Stimulated activated CD8-positive, alpha-beta memory T cell treated with anti-CD3 and anti-CD28 coated beads, Interleukin-15, amount 100 ng/mL, for 48 hours (primary cell): ENCODE data around the gene ADRA2B.
A peak's percentile ranks its signal among the peaks of the same experiment; 100 is the strongest.
"Not testable (repeated sequence)": the region's sequence is repeated elsewhere in the genome, so short reads cannot be mapped to it uniquely, and the experiment has no call there.

Experiments used
- DNase-seq, 2 donors: peaks; one replicate each; pipeline ENCODE4 v3.0.0-alpha.2; 2020; ENCODE audit warnings: low read depth in 2 of 2

The ADRA2B gene

DNA sequence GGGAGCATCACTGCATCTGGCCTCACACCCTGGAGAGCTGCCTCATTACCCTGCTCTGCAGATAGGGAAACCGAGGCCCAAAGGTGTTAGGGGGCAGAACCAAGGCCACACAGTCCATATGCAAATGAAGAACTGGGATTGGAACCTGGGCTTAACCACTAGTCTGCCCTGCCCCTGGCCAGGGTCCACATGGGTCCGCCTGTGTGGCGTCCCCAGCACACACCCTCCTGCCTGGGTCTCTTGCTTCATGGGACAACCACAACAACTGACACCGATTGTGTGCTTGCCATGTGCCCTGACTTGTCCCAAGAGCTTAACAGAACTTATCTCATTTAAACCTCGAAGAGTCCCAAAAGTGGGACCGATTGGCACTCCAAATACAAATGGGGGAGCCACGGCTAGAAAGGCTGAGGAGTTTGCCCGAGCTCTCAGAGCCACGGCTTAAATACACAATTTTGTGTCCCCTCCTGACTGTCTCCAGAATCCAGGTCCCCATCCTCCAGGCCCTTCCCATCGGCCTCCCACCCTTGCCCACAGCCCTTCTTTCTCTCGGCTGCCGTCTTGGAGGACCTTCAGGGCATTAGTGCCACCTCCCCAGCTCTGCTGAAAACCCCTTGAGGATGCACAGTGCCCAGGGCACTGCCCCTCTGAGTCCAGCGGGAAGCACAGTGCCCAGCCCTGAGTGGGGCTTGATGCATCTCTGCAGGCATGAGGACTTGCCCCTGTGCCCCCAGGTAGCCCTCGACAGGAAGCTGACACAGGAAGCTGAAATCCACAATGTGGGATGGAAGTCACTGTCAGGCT is 34.6 kb upstream of the ADRA2B start:
- no peak for DNase-seq

GRCh38 chr2:96150007-96150640 is 33.8 kb upstream of the ADRA2B start:
- no peak for DNase-seq

- peak; percentile 98 for DNase-seq
Measured at GRCh38 chr2:96148410-96149217, 32.2 kb upstream of the ADRA2B start.

- no peak for DNase-seq
Measured at GRCh38 chr2:96147593-96148201, 31.3 kb upstream of the ADRA2B start.

DNA sequence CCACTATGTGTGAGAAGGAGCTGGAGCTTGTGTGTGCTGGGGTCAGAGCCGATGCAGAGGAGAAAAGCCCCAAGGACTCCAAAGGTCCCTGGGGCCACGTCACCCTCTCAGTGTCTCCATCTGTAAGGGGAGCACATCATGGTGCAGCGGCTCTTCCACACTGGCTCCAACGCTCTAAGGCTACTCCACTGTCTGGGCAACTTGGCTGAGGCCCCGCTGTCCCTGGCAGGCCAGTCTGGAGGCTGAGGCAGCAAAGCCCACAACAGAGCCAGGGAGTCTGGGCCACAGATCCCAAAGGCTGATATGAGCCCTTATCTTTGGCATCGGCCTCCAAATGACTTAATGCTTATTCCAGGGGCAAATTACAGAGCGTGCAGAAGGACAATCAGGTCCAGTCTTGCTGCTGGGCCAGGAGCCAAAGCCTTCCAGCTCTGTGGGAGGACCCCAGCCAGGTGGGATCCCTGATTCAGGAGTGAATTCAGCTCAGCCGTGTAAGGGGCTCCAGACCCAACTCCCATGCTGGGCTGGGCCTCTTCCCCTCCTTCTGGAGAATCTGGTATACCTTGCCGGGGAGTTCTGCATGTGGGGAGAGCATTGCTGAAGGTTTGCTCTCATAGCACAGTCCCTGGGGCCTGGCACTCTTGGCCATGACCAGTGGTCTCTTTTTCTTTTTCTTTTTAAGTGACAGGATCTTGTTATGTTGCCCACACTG is 30.7 kb upstream of the ADRA2B start:
- no peak for DNase-seq

DNA sequence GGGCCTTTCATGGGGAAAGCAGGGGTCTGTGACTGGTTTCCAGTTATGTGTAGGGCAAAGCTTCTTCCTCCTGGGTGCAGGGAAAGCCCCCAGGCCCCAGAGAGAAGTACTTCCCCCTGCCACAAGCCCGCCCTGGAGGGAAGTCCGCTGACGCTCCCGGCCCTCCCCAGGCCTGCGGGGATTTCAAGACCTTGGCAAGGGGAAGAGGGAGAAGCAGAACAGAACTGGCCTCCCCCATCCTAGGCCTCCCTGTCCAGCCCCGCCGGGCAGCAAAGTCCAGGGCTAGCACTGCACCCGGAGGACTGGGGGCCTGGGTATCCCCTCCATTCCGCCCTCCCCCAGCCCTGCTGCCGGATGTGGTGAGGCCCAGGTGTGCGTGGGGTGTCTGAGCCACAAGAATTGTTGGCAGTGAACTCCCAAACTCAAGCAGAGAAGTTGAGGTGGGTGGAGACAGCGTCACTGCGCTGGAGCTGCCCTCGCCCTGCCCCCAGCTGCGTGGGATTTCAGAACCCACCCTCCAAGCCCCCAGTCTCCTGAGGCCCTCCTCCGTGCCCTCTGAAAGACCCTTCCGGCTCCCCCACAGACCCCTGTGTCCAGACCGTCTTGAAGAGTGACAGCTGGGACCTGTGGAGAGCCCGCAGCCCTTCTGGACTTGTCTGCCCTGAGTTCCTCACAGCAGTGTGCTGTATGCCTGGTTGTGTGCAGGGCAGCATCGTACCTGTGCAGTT is 29.9 kb upstream of the ADRA2B start:
- peak; percentile 88 to 90 for DNase-seq

DNA sequence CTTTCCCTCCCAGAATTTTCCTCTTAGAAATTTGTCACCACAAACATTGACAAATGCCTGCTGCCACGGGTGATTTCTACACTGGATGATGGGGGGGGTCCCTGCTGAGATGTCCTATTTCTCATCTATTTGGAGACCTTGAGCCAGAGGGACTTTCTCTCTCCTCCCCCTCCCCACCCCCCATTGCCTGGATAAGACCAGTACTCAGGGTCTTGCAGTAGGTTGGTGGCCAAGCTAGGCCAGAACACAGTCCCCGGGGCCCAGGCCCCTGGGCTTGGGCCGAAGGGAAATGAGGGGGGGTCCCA is 29.4 kb upstream of the ADRA2B start:
- no peak for DNase-seq

GRCh38 chr2:96145036-96145847 is 28.9 kb upstream of the ADRA2B start, which contains the start of gene DUSP2:
DUSP2 (minus strand) TSS chr2:96145440; CDS start chr2:96145354, 86 bp downstream.
- DNase-seq, result peak; percentile 95

GRCh38 chr2:96144481-96145035 is 28.2 kb upstream of the ADRA2B start:
- DNase-seq, result no peak

DNA sequence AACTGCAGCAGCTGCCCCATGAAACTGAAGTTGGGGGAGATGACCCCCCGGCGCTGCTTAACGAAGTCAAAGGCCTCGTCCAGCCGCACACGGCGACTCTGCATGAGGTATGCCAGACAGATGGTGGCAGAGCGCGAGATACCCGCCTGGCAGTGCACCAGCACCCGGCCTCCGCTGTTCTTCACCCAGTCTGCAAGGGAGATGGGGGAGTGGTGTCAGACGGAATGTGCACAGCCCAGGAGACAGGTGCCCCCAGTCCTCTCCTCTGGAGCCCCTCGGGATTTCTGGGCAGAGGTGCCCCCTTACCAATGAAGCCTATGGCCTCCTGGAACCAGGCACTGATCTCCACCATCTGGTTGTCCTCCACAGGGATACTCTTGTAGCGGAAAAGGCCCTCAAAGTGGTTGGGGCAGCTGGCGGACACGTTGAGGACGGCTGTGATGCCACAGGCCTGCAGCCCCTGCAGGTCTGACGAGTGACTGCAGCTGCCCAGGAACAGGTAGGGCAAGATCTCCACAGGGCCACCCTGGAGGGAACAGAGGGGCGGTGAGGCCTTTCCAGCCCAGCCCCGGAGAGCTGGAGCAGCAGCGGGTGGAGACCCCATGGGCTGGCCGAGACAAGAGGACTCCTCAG is 27.6 kb upstream of the ADRA2B start:
- no peak for DNase-seq

DNA sequence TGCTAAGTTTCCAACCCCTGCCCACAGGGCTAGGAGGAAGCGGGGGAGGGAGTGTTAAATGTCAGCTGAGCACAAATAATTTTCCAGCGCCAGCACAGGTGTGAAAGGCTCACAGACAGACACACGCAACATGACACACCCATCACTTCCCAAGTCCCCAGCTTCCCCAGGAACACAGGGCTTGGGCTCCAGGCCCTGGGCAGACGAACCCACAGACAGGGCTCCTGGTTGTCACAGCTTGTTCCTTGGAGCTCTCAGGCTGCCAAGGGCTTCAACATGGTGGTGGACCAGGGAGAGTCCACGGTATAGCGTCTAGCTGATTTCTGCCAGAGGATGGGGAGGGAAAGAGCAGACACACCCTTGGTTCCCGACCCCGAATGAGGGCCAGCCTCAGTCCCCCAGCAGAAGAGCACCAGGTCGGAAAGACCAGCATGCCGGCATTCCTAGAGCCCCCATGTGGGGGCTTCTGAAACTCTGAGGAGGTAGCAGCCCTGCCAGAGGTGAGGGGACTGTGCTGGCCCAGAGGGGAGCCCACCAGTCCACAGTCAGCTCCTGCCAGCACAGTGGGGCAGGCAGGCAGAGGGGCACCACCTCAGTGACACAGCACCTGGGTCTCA is 27.0 kb upstream of the ADRA2B start:
- no peak for DNase-seq

DNA sequence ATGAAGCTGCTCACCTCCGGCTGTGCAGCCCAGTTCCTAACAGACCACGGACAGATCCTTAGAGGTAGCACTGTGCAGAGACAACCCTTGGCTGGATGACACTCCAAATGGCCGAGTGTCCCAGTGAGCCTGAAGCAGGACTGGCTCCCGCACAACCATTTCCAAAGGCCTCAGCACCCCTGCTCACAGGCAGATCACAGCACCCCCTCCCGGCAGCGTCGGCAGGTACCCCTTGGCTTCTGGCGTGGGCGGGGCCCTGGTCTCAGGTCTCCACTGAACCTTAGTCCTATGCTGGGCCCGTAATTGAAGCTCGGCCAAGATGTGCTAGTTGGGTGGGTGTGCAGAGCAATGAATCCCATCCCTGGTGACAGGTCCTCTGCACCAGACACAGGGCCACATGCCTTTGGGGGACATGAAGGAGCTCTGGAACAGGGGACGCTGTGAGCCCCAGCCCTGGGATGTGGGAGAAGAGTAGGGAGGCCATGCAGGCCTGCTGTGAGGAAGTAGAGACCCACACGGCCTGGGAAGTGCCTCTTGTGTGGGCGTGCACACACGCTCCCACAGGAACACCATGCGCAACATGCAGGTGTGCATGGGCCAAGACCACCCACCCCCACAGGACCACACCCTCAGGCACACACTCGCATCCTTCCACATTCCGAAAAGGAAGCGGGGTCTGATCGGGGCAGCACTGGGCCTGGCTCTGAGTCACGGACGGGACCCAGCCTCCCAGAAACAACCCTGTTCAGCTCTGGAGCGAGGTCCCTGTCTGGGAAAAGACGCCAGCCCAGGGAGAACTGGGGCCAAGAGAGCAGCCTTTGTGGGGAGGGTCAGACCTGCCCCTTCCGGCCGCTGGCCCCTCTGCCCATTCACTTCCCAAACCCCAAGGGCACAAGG is 26.1 kb upstream of the ADRA2B start:
- peak; percentile 76 to 79 for DNase-seq

GRCh38 chr2:96141624-96141967 is 25.2 kb upstream of the ADRA2B start:
- DNase-seq, result not testable (repeated sequence)

DNA sequence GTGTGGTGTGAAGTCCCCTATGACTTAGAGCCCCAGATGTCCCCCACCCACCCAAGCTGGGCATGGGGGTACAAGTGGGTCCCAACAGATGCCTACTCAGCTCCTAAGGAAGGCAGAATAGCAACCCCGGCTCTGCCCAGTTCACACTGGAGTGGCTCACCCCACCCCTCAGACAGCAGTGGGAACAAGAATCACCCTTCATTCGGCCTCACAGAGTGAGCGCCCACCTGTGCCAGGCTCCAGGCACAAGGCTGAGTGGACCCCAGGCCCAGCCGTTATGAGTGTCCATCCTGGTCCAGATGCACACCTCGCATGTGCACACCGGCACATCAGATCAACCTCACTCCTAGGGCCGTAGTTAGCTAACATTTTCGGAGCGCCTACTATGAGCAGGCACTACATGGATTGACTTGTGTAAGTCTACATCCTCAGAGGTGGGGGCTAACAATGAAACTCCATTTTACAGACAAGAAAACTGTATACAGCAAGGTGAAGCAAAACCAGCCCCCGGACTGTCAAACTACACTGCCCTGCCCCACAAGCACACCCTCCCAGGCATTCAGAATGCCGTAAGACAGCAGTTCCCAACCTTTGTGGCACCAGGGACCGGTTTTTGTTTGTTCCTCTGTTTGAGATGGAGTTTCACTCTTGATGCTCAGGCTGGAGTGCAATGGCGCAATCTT is 24.7 kb upstream of the ADRA2B start:
- no peak for DNase-seq

DNA sequence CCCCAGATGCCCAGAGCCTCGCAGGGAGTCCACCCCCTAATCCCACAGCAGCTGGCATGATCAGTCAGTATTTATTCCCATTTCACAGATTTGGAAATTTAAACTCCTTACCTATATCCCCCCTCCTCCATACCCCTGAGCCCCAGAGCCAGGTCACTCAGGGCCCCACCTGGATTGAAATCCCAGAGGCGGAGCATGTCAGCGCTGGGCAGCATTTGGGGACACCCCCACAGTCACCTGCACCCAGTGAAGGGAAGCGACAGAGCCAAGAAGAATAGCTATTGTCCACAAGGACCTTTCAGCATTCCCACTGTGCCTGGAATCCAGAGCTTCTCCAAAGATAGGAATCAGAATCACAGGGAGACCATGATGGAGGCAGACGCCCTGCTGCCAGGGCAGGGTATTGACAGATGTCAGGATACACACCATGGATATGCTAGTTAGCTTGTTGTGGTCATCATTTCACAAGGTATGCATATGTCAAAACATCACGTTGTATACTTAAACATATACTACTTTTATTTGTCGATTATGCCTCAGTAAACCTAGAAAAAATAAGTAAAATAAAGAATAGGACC is 22.9 kb upstream of the ADRA2B start:
- no peak for DNase-seq

DNA sequence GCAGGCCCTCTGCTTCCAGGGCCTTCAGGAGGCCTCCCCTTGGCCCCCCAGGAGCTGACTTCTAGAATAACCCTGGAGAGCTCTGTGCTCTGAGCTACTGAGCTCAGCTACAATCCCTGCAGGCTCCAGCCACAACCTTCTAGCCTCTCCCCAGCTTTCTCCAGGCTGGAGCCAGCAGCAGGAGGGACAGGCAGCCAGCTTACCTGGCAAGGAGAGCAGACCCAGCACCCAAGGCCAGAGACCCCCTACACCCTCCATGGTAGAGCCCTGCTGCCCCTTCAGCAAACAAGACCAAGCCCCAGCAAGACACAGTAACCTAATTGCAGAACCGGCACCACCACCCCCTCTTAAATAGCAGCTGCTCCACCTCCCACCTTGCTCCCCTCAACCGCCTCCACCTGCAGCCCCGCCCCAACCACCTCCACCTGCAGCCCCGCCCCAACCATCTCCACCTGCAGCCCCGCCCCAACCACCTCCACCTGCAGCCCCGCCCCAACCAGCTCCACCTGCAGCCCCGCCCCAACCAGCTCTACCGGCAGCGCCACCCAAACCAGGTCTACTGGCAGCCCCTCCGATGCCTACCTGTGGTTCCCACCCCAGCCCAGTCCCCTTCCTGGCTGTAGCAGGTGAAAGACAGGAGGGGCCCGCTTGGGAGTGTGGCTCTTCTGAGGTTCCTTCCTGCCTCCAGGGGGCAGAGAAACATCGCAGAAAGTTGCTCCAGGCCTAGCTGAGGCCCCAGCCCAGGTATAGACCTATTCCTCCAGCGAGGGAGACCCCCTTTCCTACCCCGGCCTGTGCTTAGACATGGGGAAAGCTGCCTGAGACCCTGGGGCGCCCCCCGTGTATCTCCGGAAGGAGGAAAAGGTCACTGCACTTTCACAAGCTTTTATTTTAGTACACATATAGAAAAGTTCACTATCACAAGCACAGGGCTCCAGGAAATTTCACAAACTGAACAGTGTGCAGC is 22.1 kb upstream of the ADRA2B start, which contains the start of gene ASTL:
Gene ASTL (minus strand): TSS at position 324 of the 967 bp plus-strand sequence. CDS start 66 bp downstream, at position 258.
- DNase-seq, result no peak
